NB4 (cell line): Measurements from ENCODE around the gene DERA.

Experiments used
- DNase-seq: peaks from one replicate; pipeline ENCODE4 v3.0.0; 2010; ENCODE audit warnings: low read depth
- H3K4me3 ChIP-seq: one replicate; pipeline ENCODE4 v1.5.1; 2011; ENCODE audit warnings: mild to moderate bottlenecking, low read depth, low read length, moderate library complexity
- MAX ChIP-seq: IDR thresholded peaks from 2 replicates; pipeline ENCODE4 v1.6.1; 2011; ENCODE audit warnings: low read depth, low read length
- MYC ChIP-seq: IDR thresholded peaks from 2 replicates; pipeline ENCODE4 v1.6.1; 2011; ENCODE audit warnings: low read depth, low read length
- POLR2A ChIP-seq: IDR thresholded peaks from 2 replicates; pipeline ENCODE4 v1.6.1; 2011; ENCODE audit warnings: mild to moderate bottlenecking; ENCODE audit not compliant: insufficient read length; ENCODE audit errors: extremely low read depth
- TF ChIP-seq, protein P1 (sequence below): IDR thresholded peaks from one replicate; pipeline ENCODE4 v1.5.1; 2012; ENCODE audit warnings: low read depth, low read length

DERA gene

GRCh38 chr12:15984963-15985362 lies 73.8 kb downstream of the DERA start:
- no peak for DNase-seq
- H3K4me3 ChIP-seq = no peak overlapping the region
- TF ChIP-seq, protein P1, sequence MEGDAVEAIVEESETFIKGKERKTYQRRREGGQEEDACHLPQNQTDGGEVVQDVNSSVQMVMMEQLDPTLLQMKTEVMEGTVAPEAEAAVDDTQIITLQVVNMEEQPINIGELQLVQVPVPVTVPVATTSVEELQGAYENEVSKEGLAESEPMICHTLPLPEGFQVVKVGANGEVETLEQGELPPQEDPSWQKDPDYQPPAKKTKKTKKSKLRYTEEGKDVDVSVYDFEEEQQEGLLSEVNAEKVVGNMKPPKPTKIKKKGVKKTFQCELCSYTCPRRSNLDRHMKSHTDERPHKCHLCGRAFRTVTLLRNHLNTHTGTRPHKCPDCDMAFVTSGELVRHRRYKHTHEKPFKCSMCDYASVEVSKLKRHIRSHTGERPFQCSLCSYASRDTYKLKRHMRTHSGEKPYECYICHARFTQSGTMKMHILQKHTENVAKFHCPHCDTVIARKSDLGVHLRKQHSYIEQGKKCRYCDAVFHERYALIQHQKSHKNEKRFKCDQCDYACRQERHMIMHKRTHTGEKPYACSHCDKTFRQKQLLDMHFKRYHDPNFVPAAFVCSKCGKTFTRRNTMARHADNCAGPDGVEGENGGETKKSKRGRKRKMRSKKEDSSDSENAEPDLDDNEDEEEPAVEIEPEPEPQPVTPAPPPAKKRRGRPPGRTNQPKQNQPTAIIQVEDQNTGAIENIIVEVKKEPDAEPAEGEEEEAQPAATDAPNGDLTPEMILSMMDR = no peak
- TF ChIP-seq MAX (no peak), POLR2A (no peak), MYC (no peak)

GRCh38 chr12:15987696-15988095 lies 76.6 kb downstream of the DERA start:
- H3K4me3 ChIP-seq = no peak overlapping the region
- TF ChIP-seq MAX (no peak), MYC (no peak), POLR2A (no peak)
- TF ChIP-seq, protein P1 = no peak
- no peak for DNase-seq

GRCh38 chr12:15988983-15989755 lies 78.0 kb downstream of the DERA start:
- no peak overlapping the region for H3K4me3 ChIP-seq
- DNase-seq = no peak
- no peak for TF ChIP-seq MAX
- no peak for TF ChIP-seq MYC
- TF ChIP-seq, protein P1 = no peak
- no peak for TF ChIP-seq POLR2A

DNA sequence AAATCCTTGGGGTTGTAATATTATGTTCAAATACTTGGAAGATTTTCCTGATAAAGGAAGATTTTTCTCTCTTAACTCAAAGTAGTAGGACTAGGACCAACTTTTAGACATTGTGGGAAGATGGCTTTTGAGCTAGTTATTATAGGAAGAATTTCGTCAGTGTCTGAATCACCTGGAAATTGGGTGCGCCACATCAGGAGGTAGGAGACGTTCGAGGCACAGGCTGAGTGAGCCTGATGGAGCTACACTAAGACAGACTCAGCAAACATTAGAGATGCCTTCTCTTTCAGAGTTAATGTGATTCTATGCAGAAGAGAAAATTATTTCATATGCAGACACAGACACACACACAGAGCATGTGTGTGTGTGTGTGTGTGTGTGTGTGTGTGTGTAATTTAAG lies 84.7 kb downstream of the DERA start:
- TF ChIP-seq MAX = no peak
- TF ChIP-seq, protein P1 = no peak
- no peak for TF ChIP-seq POLR2A
- TF ChIP-seq MYC = no peak
- no peak overlapping the region for H3K4me3 ChIP-seq
- no peak for DNase-seq

GRCh38 chr12:15996254-15996653 lies 85.1 kb downstream of the DERA start:
- peak; percentile 19 for DNase-seq
- no peak overlapping the region for H3K4me3 ChIP-seq
- TF ChIP-seq, protein P1 = no peak
- TF ChIP-seq POLR2A (no peak), MAX (no peak), MYC (no peak)
